Brain microvascular endothelial cell (primary cell): Measurements from ENCODE around the gene TAS2R50.
A peak's percentile ranks its signal among the peaks of the same experiment; 100 is the strongest.

ENCODE experiments used
- DNase-seq: peaks from one replicate; pipeline ENCODE4 v3.0.0-alpha.2; 2020
- H3K27ac ChIP-seq: fragments of 250-450 bp; sonication (Bioruptor Pico); 2 replicates; pipeline ENCODE4 v1.5.1; 2020; ENCODE audit warnings: mild to moderate bottlenecking, moderate library complexity
- H3K27me3 ChIP-seq: fragments of 250-450 bp; sonication (Bioruptor Pico); replicated peaks from 2 replicates; pipeline ENCODE4 v1.5.1; 2020; ENCODE audit warnings: mild to moderate bottlenecking
- H3K36me3 ChIP-seq: fragments of 250-450 bp; sonication (Bioruptor Pico); replicated peaks from 2 replicates; pipeline ENCODE4 v1.5.1; 2020; ENCODE audit warnings: mild to moderate bottlenecking
- H3K4me3 ChIP-seq: 2 replicates; pipeline ENCODE4 v1.5.1; 2011; ENCODE audit warnings: low read depth, mild to moderate bottlenecking, control low read depth, low read length, moderate library complexity
- in situ Hi-C: cut with HindIII; loops from 2 replicates; pipeline ENCODE4 v1.10.0; 2017; ENCODE audit warnings: low sequenced_read_pairs, low pct_ligation_motif_present
- TF ChIP-seq, protein P1 (sequence below): IDR thresholded peaks from 2 replicates; pipeline ENCODE4 v1.5.1; 2011; ENCODE audit warnings: low read depth, mild to moderate bottlenecking, moderate library complexity, low read length, control low read depth, inconsistent platforms; ENCODE audit errors: missing control alignments

Gene TAS2R50

DNA sequence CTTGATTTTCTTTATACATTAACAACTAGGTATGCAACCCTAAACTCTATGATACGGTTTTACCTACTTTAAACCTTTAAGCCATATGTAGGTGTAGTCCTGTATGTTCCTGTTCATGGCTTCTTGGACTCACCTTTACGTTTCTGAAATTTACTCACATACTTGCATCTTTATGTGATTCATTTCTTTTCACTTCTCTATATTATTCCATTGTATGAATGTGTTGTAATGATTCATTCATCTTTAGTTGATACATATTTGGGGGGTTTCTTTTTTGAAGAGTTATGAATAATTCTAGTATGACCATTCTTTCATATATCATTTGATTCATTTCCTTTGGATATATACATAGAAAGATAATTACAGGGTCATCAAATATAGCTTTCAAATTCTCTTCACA lies 2.4 kb upstream of the TAS2R50 start:
- no peaks in the 10 kb centered on the region for H3K36me3 ChIP-seq
- TF ChIP-seq, protein P1, sequence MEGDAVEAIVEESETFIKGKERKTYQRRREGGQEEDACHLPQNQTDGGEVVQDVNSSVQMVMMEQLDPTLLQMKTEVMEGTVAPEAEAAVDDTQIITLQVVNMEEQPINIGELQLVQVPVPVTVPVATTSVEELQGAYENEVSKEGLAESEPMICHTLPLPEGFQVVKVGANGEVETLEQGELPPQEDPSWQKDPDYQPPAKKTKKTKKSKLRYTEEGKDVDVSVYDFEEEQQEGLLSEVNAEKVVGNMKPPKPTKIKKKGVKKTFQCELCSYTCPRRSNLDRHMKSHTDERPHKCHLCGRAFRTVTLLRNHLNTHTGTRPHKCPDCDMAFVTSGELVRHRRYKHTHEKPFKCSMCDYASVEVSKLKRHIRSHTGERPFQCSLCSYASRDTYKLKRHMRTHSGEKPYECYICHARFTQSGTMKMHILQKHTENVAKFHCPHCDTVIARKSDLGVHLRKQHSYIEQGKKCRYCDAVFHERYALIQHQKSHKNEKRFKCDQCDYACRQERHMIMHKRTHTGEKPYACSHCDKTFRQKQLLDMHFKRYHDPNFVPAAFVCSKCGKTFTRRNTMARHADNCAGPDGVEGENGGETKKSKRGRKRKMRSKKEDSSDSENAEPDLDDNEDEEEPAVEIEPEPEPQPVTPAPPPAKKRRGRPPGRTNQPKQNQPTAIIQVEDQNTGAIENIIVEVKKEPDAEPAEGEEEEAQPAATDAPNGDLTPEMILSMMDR, result no peak
- in situ Hi-C loops, result no loop called here
- no peak for DNase-seq
- H3K27ac ChIP-seq, result no peak overlapping the region
- H3K27me3 ChIP-seq, result no peaks in the 10 kb centered on the region
- no peak overlapping the region for H3K4me3 ChIP-seq

DNA sequence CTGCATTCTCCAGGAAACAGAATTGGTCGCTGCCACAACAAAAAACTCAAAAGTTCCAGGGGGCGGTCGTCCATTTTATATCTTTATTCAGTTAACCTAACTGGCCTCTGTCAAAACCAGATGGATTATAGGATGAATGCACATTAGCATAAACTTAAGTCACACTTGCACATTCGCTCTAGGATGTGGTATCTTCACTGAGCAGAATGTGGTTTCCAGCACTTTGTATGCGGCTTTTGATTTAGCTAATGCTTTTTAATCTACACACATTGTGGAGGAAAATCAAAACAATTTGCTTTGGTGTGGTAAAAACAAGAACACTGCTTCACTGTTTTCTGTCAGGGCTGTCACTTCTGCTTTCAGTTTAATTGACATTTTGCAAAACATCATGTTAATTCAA lies 4.5 kb downstream of the TAS2R50 start:
- TF ChIP-seq, protein P1, result no peak
- H3K27me3 ChIP-seq, result no peaks in the 10 kb centered on the region
- no peaks in the 10 kb centered on the region for H3K36me3 ChIP-seq
- in situ Hi-C loops, result no loop called here
- no peak overlapping the region for H3K27ac ChIP-seq
- no peak overlapping the region for H3K4me3 ChIP-seq
- DNase-seq, result no peak

DNA sequence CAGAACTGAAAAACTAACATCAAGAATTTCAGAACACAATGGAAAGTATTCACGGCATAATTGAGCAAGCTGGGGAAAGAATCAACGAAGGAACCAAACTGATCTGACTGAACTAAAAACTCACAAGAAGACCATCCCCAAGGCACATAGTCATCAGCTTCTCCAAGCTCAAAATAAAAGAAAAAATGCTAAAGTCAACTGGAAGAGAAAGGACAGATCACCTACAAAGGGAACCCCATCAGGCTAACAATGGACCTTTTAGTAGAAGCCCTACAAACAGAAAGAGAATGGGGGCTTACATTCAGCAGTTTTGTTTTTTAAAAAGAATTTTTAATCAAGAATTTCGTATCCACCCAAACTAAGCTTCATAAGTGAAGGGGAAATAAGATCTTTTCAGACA lies 11.7 kb downstream of the TAS2R50 start:
- no peaks in the 10 kb centered on the region for H3K27me3 ChIP-seq
- TF ChIP-seq, protein P1, result no peak
- no peaks in the 10 kb centered on the region for H3K36me3 ChIP-seq
- no peak for DNase-seq
- in situ Hi-C loops, result no loop called here
- no peak overlapping the region for H3K4me3 ChIP-seq
- no peak overlapping the region for H3K27ac ChIP-seq

DNA sequence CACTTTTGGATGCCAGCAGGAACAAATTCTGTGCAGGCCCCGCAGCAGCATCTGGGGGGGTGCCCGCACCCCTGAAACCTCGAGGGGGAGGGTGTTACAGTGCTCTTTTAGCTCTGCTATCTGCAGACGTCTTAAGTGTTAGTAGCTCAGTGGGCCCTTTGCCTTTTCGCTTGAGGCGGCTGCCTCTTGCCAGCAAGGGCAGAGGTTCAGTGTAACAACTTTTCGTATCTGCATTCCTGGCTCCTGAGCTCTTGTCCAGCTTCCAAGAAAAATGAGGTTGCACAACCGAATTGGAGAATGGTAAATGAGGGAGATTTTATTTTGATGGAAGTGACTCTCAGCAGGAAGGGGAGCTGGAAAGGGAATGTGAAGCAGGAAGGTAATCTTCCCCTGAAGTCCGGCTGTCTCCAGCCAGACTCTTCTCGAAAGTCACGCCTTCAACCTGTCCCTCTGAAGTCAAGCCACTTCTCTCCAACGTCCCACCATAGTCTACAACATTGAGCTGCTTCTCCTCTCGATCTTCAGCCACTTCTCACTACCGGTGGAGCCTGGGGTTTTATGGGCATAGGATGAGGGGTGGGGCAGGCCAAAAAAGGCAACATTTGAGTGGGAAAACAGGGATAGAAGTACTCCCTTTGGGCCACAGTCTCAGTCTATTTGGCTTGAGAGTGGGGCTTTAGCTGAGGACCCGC lies 17.8 kb downstream of the TAS2R50 start:
- H3K36me3 ChIP-seq, result no peaks in the 10 kb centered on the region
- DNase-seq, result peak; percentile 59
- in situ Hi-C loops, result no loop called here
- TF ChIP-seq, protein P1, result no peak
- H3K4me3 ChIP-seq, result no peak overlapping the region
- H3K27ac ChIP-seq, result no peak overlapping the region
- no peaks in the 10 kb centered on the region for H3K27me3 ChIP-seq

DNA sequence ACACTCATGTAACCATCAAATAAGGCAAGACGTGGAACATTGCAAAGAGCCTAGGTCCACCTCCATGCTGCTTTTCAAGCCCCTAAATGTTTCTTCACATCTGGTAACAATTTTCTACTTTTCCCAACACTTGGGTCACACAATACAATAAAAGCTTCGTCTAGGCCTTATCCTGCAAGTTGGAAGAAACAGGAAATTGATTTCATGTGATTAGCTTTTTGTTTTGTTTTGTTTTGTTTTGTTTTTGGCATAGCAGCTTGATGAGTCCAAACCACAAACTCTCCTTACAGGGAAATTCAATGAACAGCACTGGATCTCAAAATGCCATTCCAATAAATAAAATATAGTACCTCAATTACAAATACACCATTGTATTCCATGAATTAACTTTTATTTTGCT lies 19.3 kb downstream of the TAS2R50 start:
- TF ChIP-seq, protein P1, result no peak
- Histone ChIP-seq H3K36me3 (no peaks in the 10 kb centered on the region), H3K27me3 (no peaks in the 10 kb centered on the region), H3K4me3 (no peak overlapping the region), H3K27ac (peak overlapping the region; percentile 37)
- DNase-seq, result no peak
- in situ Hi-C loops, result no loop called here

DNA sequence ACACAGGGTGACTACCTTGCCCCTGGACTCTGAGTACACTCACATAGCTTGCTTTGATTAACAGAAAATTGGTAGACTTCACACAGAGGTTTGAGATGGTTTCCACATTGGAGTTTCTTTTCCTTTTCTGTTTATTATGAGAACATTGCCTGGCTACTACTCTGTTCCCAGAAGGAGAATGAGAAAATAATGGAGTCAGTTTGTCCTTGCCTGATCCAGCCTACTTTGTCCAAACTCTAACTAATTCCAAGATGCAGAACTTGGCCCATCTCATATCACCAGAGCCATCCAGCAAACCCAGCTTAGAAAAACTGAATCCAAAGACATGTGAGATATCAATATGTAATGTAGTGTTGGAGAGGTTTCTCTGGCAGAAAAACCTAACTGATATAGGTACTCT lies 20.4 kb downstream of the TAS2R50 start:
- no peaks in the 10 kb centered on the region for H3K27me3 ChIP-seq
- in situ Hi-C loops, result no loop called here
- H3K27ac ChIP-seq, result no peak overlapping the region
- no peak for DNase-seq
- no peaks in the 10 kb centered on the region for H3K36me3 ChIP-seq
- no peak overlapping the region for H3K4me3 ChIP-seq
- TF ChIP-seq, protein P1, result no peak
